ENCODE data around the gene FLT3. TPM values are rescaled to one million over a fixed set of nuclear protein-coding genes. Genes with fewer than 3 reads are reported as not detected.

Gene FLT3
- total and polyA plus RNA-seq, 9 of the 15 experiments (the other 6 are each of a cell fraction or from before 2014, with no cell fraction given) = not detected

GRCh38 chr13:28136916-28137315 lies 36.5 kb upstream of the FLT3 start (continued):
- TF ChIP-seq AFF1 (IDR thresholded peaks at IDR 0.05; ENCODE audit: low read depth in 1 of 2, partially characterized antibody in 2 of 2) (peak in 1 of 2 experiments; percentile 35), ZC3H8 (IDR thresholded peaks at IDR 0.05) (no peak), KDM1A (IDR thresholded peaks at IDR 0.05) (peak in 1 of 2 experiments; percentile 84; a peak in 2 of 4 replicates), NCOR1 (IDR thresholded peaks at IDR 0.05) (0 out of 2 replicates have a peak, but pooled peaks have one; percentile 6), JUND (IDR thresholded peaks at IDR 0.05; ENCODE audit: borderline replicate concordance, low read depth, low read length) (no peak), JUND (tag; IDR thresholded peaks at IDR 0.05; ENCODE audit: borderline replicate concordance, low read depth, low read length) (peak; percentile 28; the same call in 1 of the 3 replicates), TARDBP (IDR thresholded peaks at IDR 0.05) (no peak), GATA2 (CRISPR knock-in tag; IDR thresholded peaks at IDR 0.05) (0 out of 2 replicates have a peak, but pooled peaks have one; percentile 15), MECOM (CRISPR knock-in tag; IDR thresholded peaks at IDR 0.05) (no peak), C11orf30 (IDR thresholded peaks at IDR 0.05; ENCODE audit: low read depth) (peak; percentile 13; the same call in 1 of the 2 replicates), ZNF592 (IDR thresholded peaks at IDR 0.05) (0 out of 2 replicates have a peak, but pooled peaks have one; percentile 32)

Data from K562 (cell line).